Naive thymus-derived CD8-positive, alpha-beta T cell (primary cell): ENCODE measurements around the gene SMTNL2. TPM values are rescaled to one million over a fixed set of nuclear protein-coding genes. Genes with fewer than 3 reads are reported as not detected.
"Not testable (repeated sequence)": the region's sequence is repeated elsewhere in the genome, so short reads cannot be mapped to it uniquely, and the experiment has no call there.

ENCODE experiments used
- ATAC-seq, 2 donors: fragments of 150-1000 bp; cut with Tn5 transposase in 1 of 2; sonication (Bioruptor Pico), chemical (Tn5 transposase) in 1 of 2; 1 replicate in 1 of 2; 2 replicates in 1 of 2; pipeline ENCODE4 v1.10.0; 2021; ENCODE audit warnings: mild to moderate bottlenecking in 2 of 2, moderate library complexity in 2 of 2
- POLR2A ChIA-PET: fragments of 350-600 bp; sonication (Branson Sonifier 250); formaldehyde crosslinking; loops from one replicate; lab custom pipeline; 2021; ENCODE audit warnings: antibody characterized with exemption; lab: Charles Lee
- DNase-seq, 10 donors: peaks; one replicate each; pipeline versions ENCODE4 v3.0.0 to v3.0.0-alpha.2; 2020 to 2022
- H3K27ac Mint-ChIP-seq, 10 donors: one replicate each; pipeline ENCODE4 v1.8.0; 2020 to 2022; ENCODE audit warnings: mild to moderate bottlenecking in 10 of 10, mixed read lengths in 10 of 10, moderate library complexity in 4 of 10, inconsistent platforms in 1 of 10
- H3K27me3 Mint-ChIP-seq, 5 donors: one replicate each; pipeline ENCODE4 v1.8.0; 2021 to 2022; ENCODE audit warnings: mixed read lengths in 5 of 5
- H3K36me3 Mint-ChIP-seq, 3 donors: one replicate each; pipeline ENCODE4 v1.8.0; 2020 to 2022; ENCODE audit warnings: mixed read lengths in 3 of 3, mild to moderate bottlenecking in 2 of 3, inconsistent platforms in 1 of 3
- H3K4me1 Mint-ChIP-seq, 4 donors: one replicate each; pipeline ENCODE4 v1.8.0; 2021 to 2022; ENCODE audit warnings: mixed read lengths in 4 of 4
- H3K4me3 Mint-ChIP-seq, 10 donors: one replicate each; pipeline ENCODE4 v1.8.0; 2020 to 2022; ENCODE audit warnings: mild to moderate bottlenecking in 10 of 10, mixed read lengths in 10 of 10, moderate library complexity in 6 of 10, inconsistent platforms in 1 of 10
- H3K9me3 Mint-ChIP-seq, 9 donors: one replicate each; pipeline ENCODE4 v1.8.0; 2020 to 2022; ENCODE audit warnings: mixed read lengths in 9 of 9, mild to moderate bottlenecking in 3 of 9, inconsistent platforms in 1 of 9, moderate library complexity in 1 of 9
- polyA plus RNA-seq, 3 donors: library from polyadenylated mRNA; unstranded; fragments of 300-500 nt; fragmentation: Illumina TruSeq; gene quantifications; one replicate each; pipeline ENCODE4 v1.2.3, GENCODE V29; 2021
- total RNA-seq, 8 experiments: library from RNA in 2 of 8; stranded (reverse) in 2 of 8; gene quantifications; one replicate each; pipeline ENCODE4 v1.2.3 and lab custom pipeline; 2021 to 2026

Gene SMTNL2
- total and polyA plus RNA-seq, 5 experiments from 2014 or later: not detected

- no peaks in the 10 kb centered on the region for H3K9me3 Mint-ChIP-seq
- DNase-seq (no peak), ATAC-seq (no peak)
- no peak overlapping the region for H3K27ac Mint-ChIP-seq
- peaks cover 2 to 11% (median 7%) of the 10 kb centered on the region in 4 donors for H3K4me1 Mint-ChIP-seq
- POLR2A ChIA-PET: no interaction called here
- H3K4me3 Mint-ChIP-seq: peak overlapping the region in 6 of 10 donors; percentile 58 to 88 (median 84)
- H3K36me3 Mint-ChIP-seq: no peaks in the 10 kb centered on the region
- peaks cover 7 to 50% (median 39%) of the 10 kb centered on the region in 5 donors for H3K27me3 Mint-ChIP-seq
Observed at GRCh38 chr17:4583206-4583605, 1.1 kb upstream of the SMTNL2 start.

DNA sequence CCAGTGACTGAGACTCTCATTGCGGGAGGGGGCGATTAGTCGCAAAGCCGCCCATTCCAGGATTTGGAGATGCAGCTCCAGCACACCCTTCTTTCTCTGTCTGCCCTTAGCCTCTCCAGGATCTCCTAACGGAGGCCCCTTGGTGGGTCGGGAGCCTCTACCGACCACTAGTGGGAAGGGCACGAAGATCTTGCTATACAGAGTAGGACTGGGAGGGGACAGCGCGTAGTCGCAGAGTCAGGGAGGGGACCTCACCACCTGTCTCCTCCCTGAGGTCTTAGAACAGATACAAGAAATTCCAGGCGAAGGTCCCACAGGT, 588 bp upstream of the SMTNL2 start:
- no peaks in the 10 kb centered on the region for H3K9me3 Mint-ChIP-seq
- peak overlapping the region; percentile 70 to 88 (median 84) for H3K4me3 Mint-ChIP-seq
- H3K36me3 Mint-ChIP-seq: no peaks in the 10 kb centered on the region
- H3K27me3 Mint-ChIP-seq: peaks cover 7 to 50% (median 39%) of the 10 kb centered on the region in 5 donors
- H3K27ac Mint-ChIP-seq: no peak overlapping the region
- ATAC-seq: peak; percentile 79 to 82
- peak in 2 of 10 donors; percentile 7 to 60 for DNase-seq
- POLR2A ChIA-PET: no interaction called here
- peaks cover 2 to 15% (median 7%) of the 10 kb centered on the region in 4 donors for H3K4me1 Mint-ChIP-seq

DNA sequence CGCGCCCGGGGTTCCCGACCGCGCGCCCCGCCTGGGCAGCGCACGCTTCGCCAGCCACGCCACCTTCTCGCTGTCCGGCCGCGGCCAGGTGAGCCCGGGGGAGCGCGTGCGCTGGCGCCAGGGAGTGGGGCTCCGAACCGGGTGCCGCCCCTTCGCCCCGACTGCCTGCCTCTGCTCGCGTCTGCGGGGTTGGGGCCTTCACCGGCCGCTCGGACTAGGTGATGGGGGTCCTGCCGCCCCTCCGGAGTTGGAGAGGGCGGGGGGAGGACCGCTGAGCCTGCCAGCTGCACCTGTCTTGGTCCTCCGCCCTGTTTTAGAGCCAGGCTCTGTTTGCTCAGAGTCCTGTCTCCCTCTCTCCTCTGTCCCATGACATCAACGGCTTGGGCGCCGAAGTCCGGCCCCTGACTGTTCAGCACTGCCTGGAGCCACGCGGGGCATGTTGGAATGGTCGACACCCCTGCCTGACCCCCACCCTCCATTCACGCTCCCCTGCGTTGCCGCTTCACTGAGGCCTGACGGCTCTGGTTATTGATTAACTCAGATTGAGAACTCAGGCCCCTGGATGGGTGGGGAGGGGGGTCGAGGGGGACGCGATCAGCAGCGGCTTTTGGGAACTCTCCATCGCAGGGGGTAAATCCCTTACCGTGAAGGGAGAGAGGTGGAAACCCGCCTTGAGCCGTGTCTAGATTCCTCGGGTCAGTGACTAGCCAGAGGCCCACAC, 748 bp downstream of the SMTNL2 start:
- POLR2A ChIA-PET: no interaction called here
- Mint-ChIP-seq H3K27ac (no peak overlapping the region), H3K9me3 (no peaks in the 10 kb centered on the region), H3K36me3 (no peaks in the 10 kb centered on the region), H3K4me1 (peaks cover 2 to 15% (median 7%) of the 10 kb centered on the region in 4 donors), H3K4me3 (peak overlapping the region; percentile 30 to 75 (median 58)), H3K27me3 (peaks cover 7 to 50% (median 39%) of the 10 kb centered on the region in 5 donors)
- DNase-seq: no peak
- ATAC-seq: no peak

GRCh38 chr17:4585638-4585994, 1.3 kb downstream of the SMTNL2 start:
- Mint-ChIP-seq H3K27ac (no peak overlapping the region), H3K4me1 (peaks cover 2 to 15% (median 7%) of the 10 kb centered on the region in 4 donors), H3K27me3 (peaks cover 7 to 53% (median 39%) of the 10 kb centered on the region in 5 donors), H3K9me3 (no peaks in the 10 kb centered on the region), H3K4me3 (peak overlapping the region in 4 of 10 donors; percentile 12 to 69 (median 46)), H3K36me3 (no peaks in the 10 kb centered on the region)
- ATAC-seq (no peak), DNase-seq (no peak)
- POLR2A ChIA-PET: no interaction called here

DNA sequence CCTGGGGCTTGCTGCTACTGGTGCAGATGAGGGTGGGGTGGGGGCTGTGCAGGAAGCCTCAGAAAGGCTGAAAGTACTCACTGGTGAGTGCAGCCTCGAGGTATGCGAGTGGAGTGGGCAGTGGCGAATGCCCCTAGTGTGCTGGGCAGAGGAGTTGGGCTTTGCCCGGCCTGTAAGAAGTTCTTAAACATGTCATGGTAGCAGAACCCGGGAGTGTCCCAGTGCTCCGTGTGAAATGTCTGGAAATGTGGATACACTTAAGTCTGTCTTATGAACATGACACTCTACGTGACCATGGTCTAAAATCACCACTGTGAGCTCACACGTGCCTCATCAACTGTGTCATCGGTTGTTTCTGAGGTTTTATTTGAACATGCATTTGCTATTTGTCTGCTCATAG, 1.7 kb downstream of the SMTNL2 start:
- no peak for ATAC-seq
- no peaks in the 10 kb centered on the region for H3K36me3 Mint-ChIP-seq
- DNase-seq: no peak
- peaks cover 7 to 53% (median 37%) of the 10 kb centered on the region in 5 donors for H3K27me3 Mint-ChIP-seq
- POLR2A ChIA-PET: no interaction called here
- H3K4me3 Mint-ChIP-seq: peak overlapping the region in 3 of 10 donors; percentile 43 to 72 (median 52)
- peak overlapping the region in 1 of 10 donors; percentile 2 for H3K27ac Mint-ChIP-seq
- no peaks in the 10 kb centered on the region for H3K9me3 Mint-ChIP-seq
- peaks cover 2 to 15% (median 7%) of the 10 kb centered on the region in 4 donors for H3K4me1 Mint-ChIP-seq

DNA sequence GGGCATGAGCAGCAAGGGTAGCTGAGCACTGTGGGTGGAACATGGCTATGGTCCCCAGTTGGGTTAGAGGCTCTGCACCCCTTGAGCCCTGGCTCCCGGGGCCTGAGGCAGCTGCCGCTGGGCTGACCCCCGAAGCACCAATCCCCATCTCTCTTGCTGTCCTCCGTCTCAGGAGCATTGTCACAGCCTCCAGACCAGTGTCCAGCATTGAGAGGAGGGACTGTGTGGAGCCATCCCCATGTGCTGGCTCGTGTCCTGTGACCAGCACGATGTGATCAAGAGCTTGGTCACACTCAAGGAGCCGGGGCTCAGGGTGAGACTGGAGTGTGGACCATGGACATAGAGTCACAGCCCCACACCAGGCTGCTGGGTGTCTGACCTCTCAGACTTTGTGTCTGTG, 2.9 kb downstream of the SMTNL2 start:
- peaks cover 2 to 15% (median 7%) of the 10 kb centered on the region in 4 donors for H3K4me1 Mint-ChIP-seq
- H3K27me3 Mint-ChIP-seq: peaks cover 7 to 41% (median 28%) of the 10 kb centered on the region in 5 donors
- H3K36me3 Mint-ChIP-seq: no peaks in the 10 kb centered on the region
- H3K4me3 Mint-ChIP-seq: no peak overlapping the region
- DNase-seq (no peak), ATAC-seq (no peak)
- no peak overlapping the region for H3K27ac Mint-ChIP-seq
- POLR2A ChIA-PET: no interaction called here
- H3K9me3 Mint-ChIP-seq: no peaks in the 10 kb centered on the region

DNA sequence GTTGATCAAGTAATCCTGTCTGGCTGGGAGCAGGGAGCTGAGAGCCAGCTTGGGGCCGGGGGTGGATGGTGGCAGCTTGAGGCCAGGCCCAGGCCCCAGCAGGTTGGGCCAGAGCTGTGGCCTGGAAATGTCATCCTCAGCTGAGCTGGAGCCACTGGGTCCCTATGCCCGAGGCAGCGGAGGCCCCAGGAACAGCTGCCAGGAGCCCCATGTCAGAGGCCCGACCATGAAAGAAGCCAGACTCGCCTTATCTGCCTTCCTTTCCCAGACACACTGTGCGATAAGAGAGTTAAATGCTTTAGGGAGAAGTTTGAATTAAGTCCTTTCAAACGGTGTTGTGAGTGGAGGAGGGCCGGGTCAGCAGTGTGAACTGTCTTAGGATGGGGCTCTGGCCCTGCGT, 3.5 kb downstream of the SMTNL2 start:
- ATAC-seq: no peak
- no peak for DNase-seq
- no peak overlapping the region for H3K4me3 Mint-ChIP-seq
- POLR2A ChIA-PET: no interaction called here
- no peaks in the 10 kb centered on the region for H3K9me3 Mint-ChIP-seq
- no peaks in the 10 kb centered on the region for H3K36me3 Mint-ChIP-seq
- H3K27ac Mint-ChIP-seq: no peak overlapping the region
- peaks cover 2 to 15% (median 7%) of the 10 kb centered on the region in 4 donors for H3K4me1 Mint-ChIP-seq
- H3K27me3 Mint-ChIP-seq: peaks cover 7 to 35% (median 25%) of the 10 kb centered on the region in 5 donors

GRCh38 chr17:4588391-4588790, 4.1 kb downstream of the SMTNL2 start:
- Mint-ChIP-seq H3K36me3 (no peaks in the 10 kb centered on the region), H3K4me3 (peak overlapping the region in 2 of 10 donors; percentile 11 to 38), H3K9me3 (no peaks in the 10 kb centered on the region), H3K27ac (no peak overlapping the region), H3K4me1 (peaks cover 2 to 13% (median 5%) of the 10 kb centered on the region in 4 donors), H3K27me3 (peaks cover 6 to 29% (median 19%) of the 10 kb centered on the region in 5 donors)
- ATAC-seq (no peak), DNase-seq (no peak)
- POLR2A ChIA-PET: no interaction called here

DNA sequence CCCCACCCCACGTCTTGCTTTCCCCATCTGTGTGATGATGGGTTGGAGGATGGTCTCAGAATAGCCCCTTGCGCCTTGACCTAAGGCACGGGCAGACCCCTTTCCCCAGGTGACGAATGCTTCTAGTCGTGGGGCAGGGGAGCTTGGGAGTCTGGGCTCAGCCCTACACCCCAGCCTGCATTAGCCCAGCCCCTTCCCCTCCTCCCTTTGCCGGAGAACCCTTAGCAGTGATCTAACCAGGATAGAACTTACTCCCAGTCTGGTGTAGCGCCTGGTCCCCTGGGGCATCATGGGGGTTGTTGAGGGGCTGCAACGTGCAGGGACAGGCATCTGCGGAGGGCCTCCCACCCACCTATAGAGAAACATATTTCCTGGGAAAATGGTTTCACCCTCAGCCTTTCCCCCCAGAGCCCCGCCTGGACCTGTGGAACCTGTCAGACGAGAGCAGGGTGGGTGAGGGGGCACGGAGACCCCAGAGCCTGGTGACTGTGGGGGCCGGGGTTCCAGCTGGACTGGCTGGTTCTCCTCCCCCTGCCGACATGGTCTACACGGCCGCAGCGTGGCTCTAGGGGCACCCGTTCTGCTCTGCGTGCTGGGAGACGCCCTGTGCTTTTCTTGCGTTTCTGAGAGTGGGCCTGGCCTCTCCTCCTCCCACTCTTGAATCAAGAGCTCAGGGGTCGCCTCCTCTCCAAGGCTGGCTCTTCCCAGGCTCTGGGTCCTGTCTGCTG, 4.7 kb downstream of the SMTNL2 start:
- DNase-seq: peak in 1 of 10 donors; percentile 57
- H3K36me3 Mint-ChIP-seq: no peaks in the 10 kb centered on the region
- H3K4me1 Mint-ChIP-seq: peaks cover 0 to 6% (median 2%) of the 10 kb centered on the region in 4 donors
- H3K27ac Mint-ChIP-seq: peak overlapping the region in 1 of 10 donors; percentile 13
- POLR2A ChIA-PET: no interaction called here
- H3K27me3 Mint-ChIP-seq: peaks cover 4 to 22% (median 13%) of the 10 kb centered on the region in 5 donors
- peak overlapping the region in 1 of 10 donors; percentile 11 for H3K4me3 Mint-ChIP-seq
- H3K9me3 Mint-ChIP-seq: no peaks in the 10 kb centered on the region
- ATAC-seq: no peak

GRCh38 chr17:4590042-4590441, 5.7 kb downstream of the SMTNL2 start:
- DNase-seq, H3K9me3 Mint-ChIP-seq, H3K27ac Mint-ChIP-seq, POLR2A ChIA-PET, H3K36me3 Mint-ChIP-seq, H3K4me1 Mint-ChIP-seq, H3K4me3 Mint-ChIP-seq, ATAC-seq: not testable (repeated sequence)
- H3K27me3 Mint-ChIP-seq: peaks cover 4 to 22% (median 12%) of the 10 kb centered on the region in 5 donors

- Mint-ChIP-seq H3K9me3 (no peaks in the 10 kb centered on the region), H3K36me3 (no peaks in the 10 kb centered on the region), H3K27me3 (peaks cover 4 to 20% (median 8%) of the 10 kb centered on the region in 5 donors), H3K4me3 (no peak overlapping the region), H3K27ac (peak overlapping the region in 1 of 10 donors; percentile 78), H3K4me1 (peaks cover 0 to 12% (median 6%) of the 10 kb centered on the region in 4 donors)
- DNase-seq (no peak), ATAC-seq (no peak)
- POLR2A ChIA-PET: no interaction called here
Observed at GRCh38 chr17:4590981-4591453, 6.7 kb downstream of the SMTNL2 start.

- DNase-seq: no peak
- peaks cover 0 to 12% (median 6%) of the 10 kb centered on the region in 4 donors for H3K4me1 Mint-ChIP-seq
- H3K36me3 Mint-ChIP-seq: no peaks in the 10 kb centered on the region
- POLR2A ChIA-PET: no interaction called here
- ATAC-seq: no peak
- H3K4me3 Mint-ChIP-seq: no peak overlapping the region
- H3K27ac Mint-ChIP-seq: no peak overlapping the region
- H3K9me3 Mint-ChIP-seq: no peaks in the 10 kb centered on the region
- peaks cover 3 to 15% (median 4%) of the 10 kb centered on the region in 5 donors for H3K27me3 Mint-ChIP-seq
Observed at GRCh38 chr17:4591529-4591928, 7.2 kb downstream of the SMTNL2 start.
